ENCODE measurements around the gene SAP130. TPM values are rescaled to one million over a fixed set of nuclear protein-coding genes. Genes with fewer than 3 reads are reported as not detected.

Gene SAP130
- total RNA-seq, 1 donor from 2014 or later, result 17.1 TPM

DNA sequence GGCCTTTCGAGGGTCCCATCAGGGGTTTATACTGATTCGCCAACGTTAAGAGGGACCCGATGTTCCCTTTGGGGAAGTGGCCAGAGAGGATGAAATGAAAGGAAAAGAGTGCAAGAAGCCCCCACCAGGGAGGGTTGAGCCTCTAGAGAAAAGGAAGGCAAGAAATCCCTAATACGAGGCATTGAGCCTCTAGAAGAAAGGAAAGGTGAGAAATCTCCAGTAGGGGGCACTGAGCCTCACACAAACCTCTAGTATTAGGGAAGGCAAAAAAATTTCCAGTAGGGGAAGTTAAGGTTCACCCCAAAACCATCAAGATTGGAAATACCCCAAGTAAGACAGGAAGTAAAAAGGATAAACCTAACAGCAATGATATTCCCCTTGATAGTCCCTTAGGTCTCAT lies 9.8 kb upstream of the SAP130 start:
- peak; percentile 25 for TF ChIP-seq CTCF (IDR thresholded peaks at IDR 0.05)
- no peak for DNase-seq (ENCODE audit: low spot score)
- H3K4me1 Mint-ChIP-seq (ENCODE audit: low read depth), result no peaks in the 10 kb centered on the region
- peaks cover 14% of the 10 kb centered on the region for H3K27me3 Mint-ChIP-seq (ENCODE audit: low read depth)
- H3K27ac Mint-ChIP-seq (ENCODE audit: unreplicated experiment), result no peak overlapping the region
- no peak overlapping the region for H3K4me3 Mint-ChIP-seq (ENCODE audit: unreplicated experiment)
- peaks cover 6% of the 10 kb centered on the region for H3K36me3 Mint-ChIP-seq (ENCODE audit: low read depth)
- peaks cover 29% of the 10 kb centered on the region for H3K9me3 Mint-ChIP-seq (ENCODE audit: low read depth)

DNA sequence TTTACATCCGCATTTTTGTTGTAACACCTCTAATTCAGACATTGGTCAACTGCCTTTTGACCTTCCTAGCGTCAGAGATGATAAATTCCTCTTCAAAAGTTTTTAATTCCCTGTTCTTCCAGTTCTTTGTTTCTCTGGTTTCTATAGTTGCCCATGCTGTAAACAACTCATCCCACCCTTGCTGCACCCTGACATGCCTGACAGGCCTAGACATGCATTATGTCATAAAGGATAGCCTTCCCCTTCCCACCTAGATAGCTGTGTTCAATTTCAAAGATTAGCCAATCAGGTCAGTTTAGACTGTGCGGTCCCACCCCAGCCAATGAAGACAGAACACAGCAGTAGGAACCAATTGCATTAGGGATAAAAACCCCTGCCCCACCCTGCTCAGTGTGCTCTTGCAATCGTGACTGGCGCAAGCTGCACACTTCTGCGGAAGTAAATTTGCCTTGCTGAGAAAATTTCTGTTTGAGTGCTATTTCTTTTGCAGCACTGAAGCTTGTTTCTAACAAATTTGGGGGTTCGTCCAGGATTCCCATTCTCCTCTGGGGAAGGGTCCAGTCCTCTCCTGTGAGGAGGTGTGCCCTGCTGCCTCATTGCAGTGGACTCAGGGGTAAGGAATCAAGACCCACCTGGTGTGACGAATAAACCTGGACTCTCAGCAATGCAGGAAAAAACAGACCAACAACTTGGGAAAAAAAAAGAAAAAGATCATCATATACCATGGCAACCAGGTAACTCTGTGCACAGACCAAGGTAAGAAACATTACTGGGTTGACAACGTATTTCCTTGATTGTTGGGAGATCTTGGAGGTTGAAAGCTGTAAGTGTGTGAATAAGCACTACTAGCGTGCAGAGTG lies 9.1 kb upstream of the SAP130 start:
- DNase-seq (ENCODE audit: low spot score), result no peak
- no peaks in the 10 kb centered on the region for H3K4me1 Mint-ChIP-seq (ENCODE audit: low read depth)
- H3K9me3 Mint-ChIP-seq (ENCODE audit: low read depth), result peaks cover 31% of the 10 kb centered on the region
- no peak overlapping the region for H3K27ac Mint-ChIP-seq (ENCODE audit: unreplicated experiment)
- peaks cover 14% of the 10 kb centered on the region for H3K27me3 Mint-ChIP-seq (ENCODE audit: low read depth)
- TF ChIP-seq CTCF (IDR thresholded peaks at IDR 0.05), result no peak
- peaks cover 9% of the 10 kb centered on the region for H3K36me3 Mint-ChIP-seq (ENCODE audit: low read depth)
- no peak overlapping the region for H3K4me3 Mint-ChIP-seq (ENCODE audit: unreplicated experiment)

DNA sequence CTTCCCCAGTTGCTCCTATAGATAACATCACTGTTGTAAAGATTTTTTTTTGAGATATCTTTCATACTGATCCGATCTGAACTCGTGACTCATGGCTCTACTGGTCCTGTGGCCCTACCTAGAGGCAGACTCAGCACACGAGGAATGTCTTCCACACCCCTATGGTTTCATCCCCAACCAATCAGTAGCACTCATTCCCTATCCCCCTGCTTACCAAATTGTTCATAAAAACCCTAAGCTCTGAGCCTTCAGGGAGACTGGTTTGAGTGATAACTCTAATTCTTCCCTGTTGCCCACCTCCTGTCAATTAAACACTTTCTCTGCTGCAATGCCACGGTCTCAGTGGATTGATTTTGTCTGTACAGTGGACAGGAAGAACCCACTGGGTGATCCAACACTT lies 4.2 kb upstream of the SAP130 start:
- no peak overlapping the region for H3K27ac Mint-ChIP-seq (ENCODE audit: unreplicated experiment)
- H3K36me3 Mint-ChIP-seq (ENCODE audit: low read depth), result peaks cover 6% of the 10 kb centered on the region
- TF ChIP-seq CTCF (IDR thresholded peaks at IDR 0.05), result no peak
- H3K4me3 Mint-ChIP-seq (ENCODE audit: unreplicated experiment), result no peak overlapping the region
- H3K27me3 Mint-ChIP-seq (ENCODE audit: low read depth), result no peaks in the 10 kb centered on the region
- H3K9me3 Mint-ChIP-seq (ENCODE audit: low read depth), result peaks cover 22% of the 10 kb centered on the region
- DNase-seq (ENCODE audit: low spot score), result no peak
- H3K4me1 Mint-ChIP-seq (ENCODE audit: low read depth), result peaks cover 8% of the 10 kb centered on the region

DNA sequence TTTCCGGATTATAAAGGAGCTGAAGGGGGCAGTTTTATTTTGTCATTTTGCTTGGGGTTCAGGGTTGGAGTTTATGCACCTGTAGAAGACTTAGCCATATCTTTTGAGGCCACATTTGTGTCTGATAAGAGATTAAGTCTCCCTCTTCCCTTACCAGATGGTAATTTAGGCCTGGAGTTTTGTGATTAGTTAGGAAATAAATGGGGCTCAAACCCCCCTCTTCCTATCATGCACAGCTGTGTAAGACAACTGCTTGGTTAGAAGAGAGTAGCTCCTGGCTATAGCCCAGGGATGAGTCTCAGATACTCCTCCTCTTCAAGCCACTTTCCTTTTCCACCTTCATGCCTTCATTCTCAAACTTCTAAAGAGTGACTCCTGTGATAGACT lies 802 bp upstream of the SAP130 start:
- no peak for TF ChIP-seq CTCF (IDR thresholded peaks at IDR 0.05)
- H3K4me1 Mint-ChIP-seq (ENCODE audit: low read depth), result peaks cover 14% of the 10 kb centered on the region
- DNase-seq (ENCODE audit: low spot score), result no peak
- peaks cover 15% of the 10 kb centered on the region for H3K9me3 Mint-ChIP-seq (ENCODE audit: low read depth)
- peak overlapping the region; percentile 78 for H3K4me3 Mint-ChIP-seq (ENCODE audit: unreplicated experiment)
- H3K36me3 Mint-ChIP-seq (ENCODE audit: low read depth), result peaks cover 3% of the 10 kb centered on the region
- H3K27me3 Mint-ChIP-seq (ENCODE audit: low read depth), result no peaks in the 10 kb centered on the region
- peak overlapping the region; percentile 33 for H3K27ac Mint-ChIP-seq (ENCODE audit: unreplicated experiment)

DNA sequence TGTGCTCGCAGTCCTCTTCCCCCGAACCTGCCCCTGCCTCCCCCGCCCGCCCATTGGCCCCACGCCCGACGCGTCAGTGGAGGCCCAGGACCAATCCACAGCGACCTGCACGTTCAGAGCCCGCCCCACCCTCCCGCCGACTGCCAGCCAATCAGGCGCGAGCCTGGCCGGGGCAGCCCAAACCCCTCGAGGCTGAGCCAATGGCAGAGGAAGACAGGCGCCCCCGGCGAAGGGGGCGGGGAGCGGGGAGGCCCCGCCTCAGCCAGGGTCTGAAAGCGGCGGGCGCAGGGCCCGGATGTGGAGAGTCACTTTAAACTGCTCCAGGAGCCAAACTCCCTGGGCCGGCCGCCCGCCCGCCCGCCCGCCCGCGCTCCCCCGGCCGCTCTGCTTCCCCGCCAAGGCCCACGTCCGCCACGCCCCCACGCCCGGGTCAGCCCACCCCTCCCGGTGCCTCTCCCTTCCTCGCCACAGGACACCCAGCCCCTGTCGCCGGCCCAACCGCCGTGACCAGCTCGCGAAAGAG lies 520 bp downstream of the SAP130 start:
- H3K27ac Mint-ChIP-seq (ENCODE audit: unreplicated experiment), result peak overlapping the region; percentile 75
- peaks cover 3% of the 10 kb centered on the region for H3K36me3 Mint-ChIP-seq (ENCODE audit: low read depth)
- TF ChIP-seq CTCF (IDR thresholded peaks at IDR 0.05), result no peak

More for the DNA sequence above, 520 bp downstream of the SAP130 start:
- H3K4me1 Mint-ChIP-seq (ENCODE audit: low read depth), result peaks cover 14% of the 10 kb centered on the region
- peak overlapping the region; percentile 94 for H3K4me3 Mint-ChIP-seq (ENCODE audit: unreplicated experiment)
- peak; percentile 99 for DNase-seq (ENCODE audit: low spot score)
- H3K9me3 Mint-ChIP-seq (ENCODE audit: low read depth), result peaks cover 9% of the 10 kb centered on the region
- H3K27me3 Mint-ChIP-seq (ENCODE audit: low read depth), result no peaks in the 10 kb centered on the region

Data from chondrocyte (in vitro differentiated cells).